ENCODE measurements around the gene NAP1L5. TPM values are rescaled to one million over a fixed set of nuclear protein-coding genes. Genes with fewer than 3 reads are reported as not detected.

Gene NAP1L5
- total and polyA plus RNA-seq, 9 of the 15 experiments (the other 6 are each of a cell fraction or from before 2014, with no cell fraction given): 2.4 to 10.6 (median 7.0) TPM

GRCh38 chr4:88746206-88746605 is 48.6 kb upstream of the NAP1L5 start:
- FAIRE-seq (no peak), DNase-seq (ENCODE audit: extremely low read depth in 1 of 4, low spot score in 3 of 4) (no peak), ATAC-seq (no peak)
- intact Hi-C loops (cut with micrococcal nuclease) (no loop called here), in situ Hi-C loops (cut with MboI) (no loop called here)
- H4K20me1 ChIP-seq (replicated peaks; ENCODE audit: control insufficient read depth, insufficient read depth, low read length): no peaks in the 10 kb centered on the region
- no peak overlapping the region for H3K4me2 ChIP-seq (ENCODE audit: insufficient read depth, low read length)
- H3K9me1 ChIP-seq (ENCODE audit: control insufficient read depth, insufficient read depth, low read length): no peaks in the 10 kb centered on the region
- H2AFZ ChIP-seq (ENCODE audit: low read depth, low read length): no peak overlapping the region
- no peak for TF ChIP-seq ZNF12 (CRISPR knock-in tag; IDR thresholded peaks at IDR 0.05)
- no peak for TF ChIP-seq CAMTA2 (CRISPR knock-in tag; conservative IDR thresholded peaks at IDR 0.05)
- TF ChIP-seq SNAPC5 (CRISPR knock-in tag; IDR thresholded peaks at IDR 0.05): no peak
- no peak for TF ChIP-seq RNF2 (IDR thresholded peaks at IDR 0.05)
- no peak for TF ChIP-seq CREBBP (IDR thresholded peaks at IDR 0.05; ENCODE audit: low read depth, low read length)
- no peak for TF ChIP-seq GTF2A2 (tag; IDR thresholded peaks at IDR 0.05)
- no peak for TF ChIP-seq E2F6 (IDR thresholded peaks at IDR 0.05; ENCODE audit: borderline replicate concordance in 1 of 2, extremely low read depth in 1 of 2, insufficient read depth in 1 of 2, insufficient read length in 1 of 2, low read depth in 1 of 2, low read length in 1 of 2, poor library complexity in 1 of 2, severe bottlenecking in 1 of 2)
- no peak for TF ChIP-seq ATF4 (CRISPR knock-in tag; IDR thresholded peaks at IDR 0.05)
- no peak overlapping the region for H3K9ac ChIP-seq (ENCODE audit: insufficient read depth in 1 of 2, low read depth in 2 of 2, low read length in 2 of 2)
- peaks cover 53% of the 10 kb centered on the region; the same call in 2 of the 3 replicates for H3K36me3 ChIP-seq (ENCODE audit: control insufficient read depth, insufficient read depth, low read length)
- H3K27ac ChIP-seq (ENCODE audit: extremely low read depth, low read depth, low read length): no peak overlapping the region
- no peaks in the 10 kb centered on the region for H3K4me1 ChIP-seq (replicated peaks in 1 of 2; ENCODE audit: control insufficient read depth in 2 of 2, insufficient read depth in 2 of 2, low read length in 2 of 2)
- WGBS (ENCODE audit: insufficient coverage, low coverage, missing lambda C conversion rate): 74% methylated on average over 5 of the region's 5 CpGs
- no peaks in the 10 kb centered on the region for H3K9me3 ChIP-seq (replicated peaks; ENCODE audit: control insufficient read depth, insufficient read depth, low read depth, low read length)
- CTCF ChIA-PET (ENCODE audit: low intra/inter-chr PET ratio): no interaction called here
- H3K27me3 ChIP-seq (ENCODE audit: control insufficient read depth in 2 of 2, insufficient read depth in 2 of 2, low read length in 2 of 2): no peaks in the 10 kb centered on the region
- no TSS peak for BruUV-seq (replicated peaks)
- H3K4me3 ChIP-seq: no peak overlapping the region
- POLR2A ChIA-PET: no interaction called here
- no peaks in the 10 kb centered on the region for H3K79me2 ChIP-seq (ENCODE audit: control insufficient read depth, insufficient read depth, low read length)

Measured in K562 (cell line).